HG03280 (cell line): Measurements from ENCODE around the gene RPL13.
"Not testable (repeated sequence)": the region's sequence is repeated elsewhere in the genome, so short reads cannot be mapped to it uniquely, and the experiment has no call there.

Source experiments
- ATAC-seq: cut with Tn5 transposase; IDR thresholded peaks from one replicate; pipeline ENCODE4 v1.9.1; 2021; ENCODE audit warnings: mild to moderate bottlenecking, moderate library complexity; ENCODE audit not compliant: unreplicated experiment

The RPL13 gene

GRCh38 chr16:89562939-89563338 is 2.5 kb downstream of the RPL13 start:
- no peak for ATAC-seq

GRCh38 chr16:89563639-89564392 is 3.3 kb downstream of the RPL13 start:
- no peak for ATAC-seq

- no peak for ATAC-seq
These were observed 4.2 kb downstream of the RPL13 start for GRCh38 chr16:89564476-89565255.

- no peak for ATAC-seq
These were observed 4.7 kb downstream of the RPL13 start for GRCh38 chr16:89565256-89565505.

- ATAC-seq = no peak
These were observed 5.3 kb downstream of the RPL13 start for GRCh38 chr16:89565506-89566372.

GRCh38 chr16:89567656-89568594 is 7.4 kb downstream of the RPL13 start:
- ATAC-seq = no peak

- no peak for ATAC-seq
These were observed 9.2 kb downstream of the RPL13 start for GRCh38 chr16:89569506-89570341.

- ATAC-seq = no peak
These were observed 10.0 kb downstream of the RPL13 start for GRCh38 chr16:89570342-89570923.

- not testable (repeated sequence) for ATAC-seq
These were observed 10.6 kb downstream of the RPL13 start for GRCh38 chr16:89570983-89571598.

GRCh38 chr16:89571636-89572035 is 11.2 kb downstream of the RPL13 start:
- ATAC-seq = no peak

GRCh38 chr16:89572073-89572484 is 11.6 kb downstream of the RPL13 start:
- ATAC-seq = no peak

GRCh38 chr16:89572485-89573205 is 12.2 kb downstream of the RPL13 start:
- ATAC-seq = no peak

GRCh38 chr16:89573826-89574680 is 13.6 kb downstream of the RPL13 start:
- no peak for ATAC-seq

- no peak for ATAC-seq
These were observed 14.3 kb downstream of the RPL13 start for GRCh38 chr16:89574681-89575246.

- ATAC-seq = no peak
These were observed 15.0 kb downstream of the RPL13 start, which contains the start of gene CPNE7 for GRCh38 chr16:89575247-89576152. Gene CPNE7 (plus strand): TSS chr16:89575758. CDS start chr16:89575898, 140 bp downstream.
